Measurements from ENCODE around the gene OTULINL.
A peak's percentile ranks its signal among the peaks of the same experiment; 100 is the strongest.

The OTULINL gene

DNA sequence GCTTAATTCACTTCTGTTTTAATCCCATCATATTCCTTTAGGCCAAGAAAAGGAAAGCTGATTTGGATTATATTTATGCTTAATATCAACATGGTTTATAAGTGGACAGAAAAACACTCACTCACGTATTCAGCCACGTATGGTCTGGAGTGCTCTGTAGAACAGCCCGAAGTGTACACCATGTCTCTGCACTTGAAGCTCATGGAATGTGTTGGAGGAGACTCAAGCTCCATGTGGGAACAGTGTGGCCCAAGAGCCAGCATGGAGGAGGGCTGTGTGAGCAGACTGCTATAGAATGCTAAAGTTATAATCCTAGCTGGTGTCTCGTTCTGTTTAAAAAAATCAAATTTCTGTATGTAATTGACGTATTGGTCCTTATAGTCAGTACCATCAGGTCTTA, 32.9 kb downstream of the OTULINL start:
- no peak for TF ChIP-seq CTBP1 (IDR thresholded peaks at IDR 0.05; ENCODE audit: borderline replicate concordance)
- TF ChIP-seq HDGF (IDR thresholded peaks at IDR 0.05; ENCODE audit: borderline replicate concordance) = no peak
- TF ChIP-seq NFRKB (IDR thresholded peaks at IDR 0.05) = no peak
- no peak for TF ChIP-seq BHLHE40 (IDR thresholded peaks at IDR 0.05; ENCODE audit: borderline replicate concordance)
- TF ChIP-seq ZNF384 (IDR thresholded peaks at IDR 0.05) = no peak
- TF ChIP-seq, protein P1, sequence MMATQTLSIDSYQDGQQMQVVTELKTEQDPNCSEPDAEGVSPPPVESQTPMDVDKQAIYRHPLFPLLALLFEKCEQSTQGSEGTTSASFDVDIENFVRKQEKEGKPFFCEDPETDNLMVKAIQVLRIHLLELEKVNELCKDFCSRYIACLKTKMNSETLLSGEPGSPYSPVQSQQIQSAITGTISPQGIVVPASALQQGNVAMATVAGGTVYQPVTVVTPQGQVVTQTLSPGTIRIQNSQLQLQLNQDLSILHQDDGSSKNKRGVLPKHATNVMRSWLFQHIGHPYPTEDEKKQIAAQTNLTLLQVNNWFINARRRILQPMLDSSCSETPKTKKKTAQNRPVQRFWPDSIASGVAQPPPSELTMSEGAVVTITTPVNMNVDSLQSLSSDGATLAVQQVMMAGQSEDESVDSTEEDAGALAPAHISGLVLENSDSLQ (IDR thresholded peaks at IDR 0.05) = no peak
- no peak for TF ChIP-seq FOXA1 (IDR thresholded peaks at IDR 0.05)
- TF ChIP-seq FOXK2 (IDR thresholded peaks at IDR 0.05) = no peak
- no peak for TF ChIP-seq TARDBP (IDR thresholded peaks at IDR 0.05)
- no peak for TF ChIP-seq FOXM1 (IDR thresholded peaks at IDR 0.05; ENCODE audit: borderline replicate concordance)
- no peak for TF ChIP-seq ARNT (IDR thresholded peaks at IDR 0.05)
- TF ChIP-seq ELF4 (IDR thresholded peaks at IDR 0.05) = no peak
- no peak for TF ChIP-seq SUZ12 (IDR thresholded peaks at IDR 0.05)
- no peak for TF ChIP-seq L3MBTL2 (conservative IDR thresholded peaks at IDR 0.05)
- TF ChIP-seq LEF1 (IDR thresholded peaks at IDR 0.05; ENCODE audit: borderline replicate concordance) = no peak
- no peak for TF ChIP-seq SP1 (IDR thresholded peaks at IDR 0.05)
- CTCF ChIA-PET = interaction anchor here (1.3 kb wide), 1 partner anchor 34 kb away, joined by 5 read pairs; no protein-coding TSS in a partner anchor
- DNase-seq (ENCODE audit: extremely low spot score) = no peak
- POLR2A ChIA-PET = no interaction called here

DNA sequence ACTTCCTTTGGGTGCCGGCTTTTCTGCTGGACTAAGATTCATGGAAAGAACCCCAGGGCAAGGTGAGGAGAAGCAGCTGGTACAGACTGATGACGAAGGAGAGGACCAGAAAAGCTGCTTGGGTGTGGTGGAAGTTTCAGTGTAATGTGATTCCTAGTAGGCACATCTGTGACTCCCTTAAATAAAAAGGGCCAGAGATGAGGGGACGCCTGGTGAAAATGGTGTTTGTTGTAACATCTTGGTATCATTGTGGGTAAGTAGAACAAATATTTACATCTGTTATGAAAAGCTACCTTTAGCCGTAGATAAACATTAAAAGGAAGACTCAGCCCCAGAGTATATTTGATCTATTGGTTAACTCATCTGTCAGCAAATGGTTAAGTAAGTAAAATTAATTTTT, 33.8 kb downstream of the OTULINL start:
- POLR2A ChIA-PET = no interaction called here
- TF ChIP-seq ZNF384 (IDR thresholded peaks at IDR 0.05) = no peak
- TF ChIP-seq NFRKB (IDR thresholded peaks at IDR 0.05) = no peak
- no peak for TF ChIP-seq SP1 (IDR thresholded peaks at IDR 0.05)
- TF ChIP-seq, protein P1 (IDR thresholded peaks at IDR 0.05) = no peak
- DNase-seq (ENCODE audit: extremely low spot score) = no peak
- CTCF ChIA-PET = no interaction called here

DNA sequence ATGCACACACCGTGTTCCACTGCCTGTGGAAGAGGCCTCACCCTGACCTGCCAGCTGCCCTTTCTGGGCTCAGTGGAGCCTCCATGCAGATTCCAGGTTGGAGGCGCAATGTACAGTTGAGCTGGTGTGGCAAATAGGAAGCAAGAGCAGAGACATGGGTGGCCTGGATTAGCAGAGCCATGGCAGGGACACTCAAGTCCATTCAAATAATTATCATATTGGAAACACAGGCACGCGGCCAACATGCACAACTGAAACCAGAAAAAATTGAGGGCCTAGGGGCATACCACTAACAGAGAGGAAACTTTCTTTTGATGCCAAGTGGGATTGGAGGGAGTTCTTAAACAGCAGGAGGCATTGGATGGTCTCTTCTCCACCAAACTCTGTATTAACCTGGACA, 35.8 kb downstream of the OTULINL start:
- DNase-seq (ENCODE audit: extremely low spot score) = no peak
- POLR2A ChIA-PET = no interaction called here
- CTCF ChIA-PET = no interaction called here
- TF ChIP-seq FOXK2 (IDR thresholded peaks at IDR 0.05) (no peak), ELF4 (IDR thresholded peaks at IDR 0.05) (no peak)

DNA sequence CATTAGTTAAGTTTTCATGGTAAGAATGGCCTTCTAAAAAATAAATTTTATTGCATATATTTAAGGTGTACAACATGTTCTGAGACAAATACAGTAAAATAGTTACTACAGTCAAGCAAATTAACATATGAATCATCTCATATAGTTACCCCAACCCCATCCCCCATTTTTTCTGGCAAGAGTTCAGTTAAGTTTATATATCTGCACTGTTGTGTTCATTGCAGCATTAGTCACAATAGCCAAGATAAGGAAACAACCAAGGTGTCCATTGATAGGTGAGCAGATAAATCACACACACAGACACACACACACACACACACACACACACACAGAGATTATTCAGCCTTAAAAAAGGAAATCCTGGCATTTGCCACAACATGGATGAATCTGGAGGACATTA, 45.7 kb downstream of the OTULINL start:
- TF ChIP-seq TARDBP (IDR thresholded peaks at IDR 0.05) (no peak), SP1 (IDR thresholded peaks at IDR 0.05) (no peak), FOXM1 (IDR thresholded peaks at IDR 0.05; ENCODE audit: borderline replicate concordance) (no peak), HDGF (IDR thresholded peaks at IDR 0.05; ENCODE audit: borderline replicate concordance) (no peak), CTBP1 (IDR thresholded peaks at IDR 0.05; ENCODE audit: borderline replicate concordance) (no peak), L3MBTL2 (conservative IDR thresholded peaks at IDR 0.05) (no peak), FOXA1 (IDR thresholded peaks at IDR 0.05) (no peak), NFRKB (IDR thresholded peaks at IDR 0.05) (no peak), LEF1 (IDR thresholded peaks at IDR 0.05; ENCODE audit: borderline replicate concordance) (no peak), ZNF384 (IDR thresholded peaks at IDR 0.05) (no peak), ARNT (IDR thresholded peaks at IDR 0.05) (no peak), ELF4 (IDR thresholded peaks at IDR 0.05) (no peak), BHLHE40 (IDR thresholded peaks at IDR 0.05; ENCODE audit: borderline replicate concordance) (no peak), SUZ12 (IDR thresholded peaks at IDR 0.05) (no peak)
- TF ChIP-seq, protein P1 (IDR thresholded peaks at IDR 0.05) = no peak
- POLR2A ChIA-PET = no interaction called here
- CTCF ChIA-PET = no interaction called here
- no peak for DNase-seq (ENCODE audit: extremely low spot score)

DNA sequence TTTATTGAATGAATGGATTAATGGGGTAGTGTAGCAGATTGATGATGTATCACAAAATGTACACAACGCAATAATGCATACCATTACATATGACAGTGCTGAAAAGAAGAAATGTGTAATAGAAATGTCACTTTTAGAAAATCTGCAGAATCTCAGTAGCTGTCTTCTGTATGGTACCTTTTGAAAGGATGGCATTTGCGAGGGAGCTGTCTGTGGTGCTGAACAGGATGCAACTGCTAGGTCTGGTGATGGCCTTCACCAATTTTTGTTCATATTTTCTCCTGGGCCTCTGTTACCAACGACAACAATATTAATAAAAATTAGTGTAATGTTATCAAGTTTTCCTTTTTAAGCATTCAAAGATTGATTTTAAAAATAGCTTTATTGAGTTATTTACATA, 46.8 kb downstream of the OTULINL start:
- TF ChIP-seq ELF4 (IDR thresholded peaks at IDR 0.05) = no peak
- no peak for TF ChIP-seq ARNT (IDR thresholded peaks at IDR 0.05)
- no peak for TF ChIP-seq SUZ12 (IDR thresholded peaks at IDR 0.05)
- TF ChIP-seq FOXK2 (IDR thresholded peaks at IDR 0.05) = no peak
- TF ChIP-seq FOXA1 (IDR thresholded peaks at IDR 0.05) = no peak
- TF ChIP-seq CTBP1 (IDR thresholded peaks at IDR 0.05; ENCODE audit: borderline replicate concordance) = no peak
- TF ChIP-seq TARDBP (IDR thresholded peaks at IDR 0.05) = no peak
- no peak for TF ChIP-seq LEF1 (IDR thresholded peaks at IDR 0.05; ENCODE audit: borderline replicate concordance)
- no peak for TF ChIP-seq ZNF384 (IDR thresholded peaks at IDR 0.05)
- ChIA-PET POLR2A (no interaction called here), CTCF (interaction anchor here (0.5 to 0.8 kb wide), 2 partner anchors 20 to 50 kb away, joined by 3 read pairs; no protein-coding TSS in a partner anchor)
- DNase-seq (ENCODE audit: extremely low spot score) = peak; percentile 35

DNA sequence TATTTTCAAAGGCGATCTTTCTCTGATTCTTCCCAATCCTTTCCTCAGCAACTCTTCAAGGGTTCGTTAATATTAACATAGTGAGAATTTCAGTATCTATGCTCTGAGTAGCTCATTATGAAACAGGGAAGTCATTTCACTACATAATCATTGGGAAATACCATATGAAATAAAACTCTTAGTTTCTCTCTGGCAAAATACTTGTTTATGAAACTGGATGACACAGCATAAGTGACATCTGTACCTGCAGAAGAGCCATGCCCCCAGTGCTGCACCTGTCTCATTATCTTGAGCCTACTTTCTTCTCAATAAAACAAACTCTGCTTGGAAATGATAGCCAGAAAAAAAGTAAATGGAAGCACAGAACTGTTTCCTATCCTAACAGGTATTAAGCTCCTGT, 49.1 kb downstream of the OTULINL start:
- no peak for TF ChIP-seq L3MBTL2 (conservative IDR thresholded peaks at IDR 0.05)
- TF ChIP-seq ARNT (IDR thresholded peaks at IDR 0.05) = no peak
- TF ChIP-seq TARDBP (IDR thresholded peaks at IDR 0.05) = no peak
- no peak for TF ChIP-seq BHLHE40 (IDR thresholded peaks at IDR 0.05; ENCODE audit: borderline replicate concordance)
- no peak for TF ChIP-seq SUZ12 (IDR thresholded peaks at IDR 0.05)
- TF ChIP-seq, protein P1 (IDR thresholded peaks at IDR 0.05) = no peak
- TF ChIP-seq LEF1 (IDR thresholded peaks at IDR 0.05; ENCODE audit: borderline replicate concordance) = no peak
- no peak for TF ChIP-seq NFRKB (IDR thresholded peaks at IDR 0.05)
- no peak for TF ChIP-seq ELF4 (IDR thresholded peaks at IDR 0.05)
- no peak for TF ChIP-seq HDGF (IDR thresholded peaks at IDR 0.05; ENCODE audit: borderline replicate concordance)
- no peak for TF ChIP-seq SP1 (IDR thresholded peaks at IDR 0.05)
- TF ChIP-seq ZNF384 (IDR thresholded peaks at IDR 0.05) = no peak
- no peak for TF ChIP-seq FOXM1 (IDR thresholded peaks at IDR 0.05; ENCODE audit: borderline replicate concordance)
- no peak for TF ChIP-seq FOXK2 (IDR thresholded peaks at IDR 0.05)
- ChIA-PET POLR2A (no interaction called here), CTCF (interaction anchor here (0.6 kb wide), 1 partner anchor 103 kb away, joined by 4 read pairs; no protein-coding TSS in a partner anchor)
- no peak for DNase-seq (ENCODE audit: extremely low spot score)

Data from HEK293T (cell line).